HG02852 (cell line): ENCODE results near the gene DDTL.
"Not testable (repeated sequence)": the region's sequence is repeated elsewhere in the genome, so short reads cannot be mapped to it uniquely, and the experiment has no call there.

ENCODE experiments used
- ATAC-seq: cut with Tn5 transposase; IDR thresholded peaks from one replicate; pipeline ENCODE4 v1.9.1; 2021; ENCODE audit warnings: mild to moderate bottlenecking, moderate library complexity; ENCODE audit not compliant: unreplicated experiment

The DDTL gene

GRCh38 chr22:23966568-23966967 is at the start of gene DDTL:
Gene DDTL, plus strand, starts transcription at chr22:23966888. Its CDS starts 27 bp downstream, at chr22:23966915.
- ATAC-seq: peak; percentile 90

- ATAC-seq: not testable (repeated sequence)
These were observed 46.4 kb upstream of the DDTL start for GRCh38 chr22:23920267-23920611.

DNA sequence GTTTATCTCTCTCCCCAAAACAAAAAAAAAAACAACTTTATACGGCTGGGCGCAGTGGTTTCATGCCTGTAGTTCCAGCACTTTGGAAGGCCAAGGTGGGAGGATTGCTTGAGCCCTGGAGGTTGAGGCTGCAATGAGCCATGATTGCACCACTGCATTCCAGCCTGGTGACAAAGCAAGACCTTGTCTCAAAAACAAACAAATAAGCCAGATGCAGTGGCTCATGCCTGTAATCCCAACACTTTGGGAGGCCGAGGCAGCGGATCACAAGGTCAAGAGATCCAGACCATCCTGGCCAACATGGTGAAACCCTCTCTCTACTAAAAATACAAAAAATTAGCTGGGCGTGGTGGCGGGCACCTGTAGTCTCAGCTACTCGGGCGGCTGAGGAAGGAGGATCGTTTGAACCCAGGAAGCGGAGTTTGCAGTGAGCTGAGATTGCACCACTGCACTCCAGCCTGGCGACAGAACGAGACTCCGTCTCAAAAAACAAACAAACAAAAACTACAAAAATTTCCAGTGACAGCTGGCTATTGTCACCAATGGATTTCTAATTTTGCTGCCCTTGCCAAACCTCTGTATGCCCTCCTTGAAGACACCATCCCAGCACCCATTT is 45.0 kb upstream of the DDTL start:
- not testable (repeated sequence) for ATAC-seq

DNA sequence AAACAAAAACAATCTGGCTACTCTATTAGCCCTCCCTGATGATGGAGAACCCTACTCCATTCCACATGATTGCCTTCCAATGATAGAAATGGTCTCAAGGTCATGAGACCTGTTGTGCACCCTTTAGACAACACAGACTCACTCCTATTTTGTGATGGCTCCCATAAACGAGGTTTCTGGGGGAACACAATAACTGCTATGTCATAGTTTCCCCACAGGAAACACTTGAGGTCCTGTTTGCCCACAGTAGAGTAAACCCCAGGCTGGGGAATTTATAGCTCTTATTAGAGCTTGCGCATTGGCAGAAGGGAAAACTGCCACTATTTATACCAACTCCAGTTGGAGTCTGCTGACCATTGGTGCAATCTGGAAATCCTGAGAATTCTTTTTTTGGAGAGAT is 43.8 kb upstream of the DDTL start:
- ATAC-seq: no peak

DNA sequence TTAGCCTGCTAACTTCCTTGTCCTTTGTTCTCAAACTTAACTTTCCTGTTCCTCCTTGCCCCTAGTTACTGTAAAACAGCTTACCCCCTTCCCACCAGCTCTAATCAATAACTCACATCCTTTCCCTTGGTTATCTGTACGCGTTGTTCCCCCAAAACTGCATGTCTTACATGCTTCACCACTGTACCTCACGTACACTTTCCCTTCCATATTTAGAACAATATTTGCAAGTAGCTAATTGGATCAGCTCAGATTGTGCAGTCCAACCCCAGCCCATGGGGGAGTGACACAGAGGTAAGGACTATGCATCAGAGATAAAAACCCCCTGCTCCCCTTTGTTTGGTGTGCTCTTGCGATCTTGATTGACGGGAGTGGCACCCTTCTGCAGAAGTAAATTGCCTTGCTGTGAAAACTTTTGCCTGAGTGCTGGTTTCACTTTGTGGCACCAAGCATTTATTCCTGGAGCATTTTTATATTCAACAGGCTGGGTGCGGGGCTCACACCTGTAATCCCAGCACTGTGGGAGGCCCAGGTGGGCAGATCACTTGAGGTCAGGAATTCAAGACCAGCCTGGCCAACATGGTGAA is 41.6 kb upstream of the DDTL start:
- no peak for ATAC-seq

DNA sequence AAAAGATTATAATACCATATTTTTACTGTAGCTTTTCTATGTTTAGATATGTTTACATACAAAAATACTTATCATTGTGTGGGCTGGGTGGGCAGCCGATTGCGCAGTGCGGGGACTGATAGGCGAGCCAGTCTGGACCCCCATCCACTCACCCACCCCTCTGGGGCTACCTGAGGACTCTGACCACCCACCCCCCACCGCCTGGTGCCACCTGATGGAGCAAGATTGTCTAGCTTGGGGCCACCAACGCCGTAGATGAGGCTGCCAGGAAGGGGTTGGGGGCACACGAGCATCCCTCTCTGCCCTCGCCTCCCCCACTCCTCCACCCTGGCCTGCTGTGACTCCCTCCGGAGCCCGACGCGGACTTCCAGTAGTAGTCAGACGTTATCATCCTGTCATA is 40.1 kb upstream of the DDTL start:
- no peak for ATAC-seq

DNA sequence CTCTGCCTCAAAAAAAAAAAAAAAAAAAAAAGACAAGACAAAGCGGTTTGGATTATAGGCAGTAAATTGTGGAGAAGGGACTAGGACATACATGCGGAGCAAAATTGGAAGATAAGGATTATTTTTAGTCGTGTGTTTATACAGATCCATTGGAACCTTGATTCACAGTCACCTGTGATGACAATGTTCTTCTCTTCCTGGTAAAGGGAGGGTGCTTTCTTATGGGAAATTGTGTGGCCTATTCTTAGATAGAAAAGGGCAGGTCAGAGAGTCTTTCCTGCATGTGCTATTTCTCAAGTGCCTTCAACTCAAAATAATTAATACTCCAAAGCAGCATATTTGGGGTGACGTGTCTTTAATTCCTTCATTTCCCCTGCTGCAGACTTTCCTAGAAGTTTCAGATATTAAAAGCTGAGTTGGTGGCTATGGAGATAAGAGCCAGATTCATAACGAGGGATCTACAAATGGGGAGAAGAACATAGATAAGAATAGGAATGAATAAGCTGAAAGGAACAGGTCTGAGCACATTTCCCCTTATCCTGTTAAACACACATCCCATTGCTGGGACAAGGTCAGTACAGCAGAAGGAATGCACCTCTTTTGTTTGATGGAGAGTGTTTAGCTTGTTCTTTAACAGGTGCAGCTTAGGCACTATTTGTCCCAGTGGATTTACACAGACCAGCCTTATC is 28.2 kb upstream of the DDTL start:
- ATAC-seq: no peak

DNA sequence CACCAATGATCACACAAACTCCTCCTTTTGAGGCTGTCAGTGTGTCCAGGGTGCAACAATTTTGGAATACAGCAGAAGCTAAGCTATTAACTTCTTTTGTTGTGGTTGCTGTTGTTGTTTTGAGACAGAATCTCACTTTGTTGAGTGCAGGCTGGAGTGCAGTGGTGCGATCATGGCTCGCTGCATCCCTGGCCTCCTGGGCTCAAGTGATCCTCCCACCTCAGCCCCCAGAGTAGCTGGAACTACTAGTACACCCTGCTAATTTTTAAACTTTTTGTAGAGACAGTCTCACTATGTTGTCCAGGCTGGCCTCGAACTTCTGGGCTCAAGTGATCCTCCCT is 27.7 kb upstream of the DDTL start:
- ATAC-seq: no peak

- ATAC-seq: not testable (repeated sequence)
These were observed 26.5 kb upstream of the DDTL start for GRCh38 chr22:23940166-23940565.

DNA sequence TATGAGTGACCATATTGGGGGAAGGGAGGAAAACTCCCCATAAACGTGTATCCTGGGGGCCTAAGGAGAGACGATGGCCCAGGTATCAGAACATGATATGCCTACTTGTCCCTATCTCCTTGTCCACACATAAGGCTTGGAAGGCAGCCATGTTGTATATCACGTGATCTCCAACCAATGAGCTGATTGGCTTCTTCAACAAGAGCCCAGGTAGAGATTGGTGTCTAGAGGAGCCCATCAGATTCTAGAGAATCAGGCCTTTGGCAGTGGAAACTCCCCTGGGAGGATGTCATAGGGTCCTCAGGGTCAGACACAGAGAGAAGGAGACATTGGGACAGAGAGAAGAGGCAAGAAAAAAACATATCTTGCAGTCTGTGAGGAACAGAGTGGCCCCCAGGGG is 19.3 kb upstream of the DDTL start:
- not testable (repeated sequence) for ATAC-seq

GRCh38 chr22:23949764-23950163 is 16.9 kb upstream of the DDTL start:
- ATAC-seq: not testable (repeated sequence)

GRCh38 chr22:23951383-23951782 is 15.3 kb upstream of the DDTL start:
- ATAC-seq: not testable (repeated sequence)

GRCh38 chr22:23952794-23953405 is 13.8 kb upstream of the DDTL start:
- not testable (repeated sequence) for ATAC-seq

DNA sequence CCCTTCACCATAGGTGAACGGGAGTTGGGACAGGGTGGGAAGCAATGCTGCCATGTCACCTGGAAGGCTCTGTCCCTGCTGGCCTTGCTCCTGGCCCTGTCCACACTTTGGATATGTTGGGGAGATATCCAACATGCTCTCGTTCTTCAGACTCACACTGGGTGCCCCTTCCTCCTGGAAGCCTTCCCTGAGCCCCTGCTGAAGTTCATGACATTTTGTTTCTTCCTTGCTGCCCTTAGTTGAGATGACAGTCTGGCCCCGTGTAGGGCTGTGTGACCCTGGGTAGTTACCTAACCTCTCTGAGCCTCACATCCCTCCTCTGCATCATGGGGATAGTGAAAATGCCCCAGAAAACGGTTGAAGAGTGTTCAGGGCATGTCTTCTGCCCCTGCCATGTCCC is 13.2 kb upstream of the DDTL start:
- ATAC-seq: not testable (repeated sequence)

- ATAC-seq: not testable (repeated sequence)
These were observed 12.3 kb upstream of the DDTL start for GRCh38 chr22:23954193-23954990.

GRCh38 chr22:23954991-23955305 is 11.7 kb upstream of the DDTL start:
- ATAC-seq: not testable (repeated sequence)

DNA sequence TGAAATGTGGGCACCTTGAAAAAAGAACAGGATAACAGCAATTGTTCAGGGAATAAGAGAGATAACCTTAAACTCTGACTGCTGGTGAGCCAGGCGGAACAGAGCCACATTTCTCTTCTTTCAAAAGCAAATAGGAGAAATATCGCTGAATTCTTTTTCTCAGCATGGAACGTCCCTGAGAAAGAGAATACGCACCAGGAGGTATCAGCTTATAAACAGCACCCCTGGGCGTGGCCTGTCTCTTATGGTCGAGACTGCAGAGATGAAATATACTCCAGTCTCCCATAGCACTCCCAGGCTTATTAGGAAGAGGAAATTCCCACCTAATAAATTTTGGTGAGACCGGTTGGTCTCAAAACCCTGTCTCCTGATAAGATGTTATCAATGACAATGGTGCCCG is 10.8 kb upstream of the DDTL start:
- ATAC-seq: not testable (repeated sequence)

DNA sequence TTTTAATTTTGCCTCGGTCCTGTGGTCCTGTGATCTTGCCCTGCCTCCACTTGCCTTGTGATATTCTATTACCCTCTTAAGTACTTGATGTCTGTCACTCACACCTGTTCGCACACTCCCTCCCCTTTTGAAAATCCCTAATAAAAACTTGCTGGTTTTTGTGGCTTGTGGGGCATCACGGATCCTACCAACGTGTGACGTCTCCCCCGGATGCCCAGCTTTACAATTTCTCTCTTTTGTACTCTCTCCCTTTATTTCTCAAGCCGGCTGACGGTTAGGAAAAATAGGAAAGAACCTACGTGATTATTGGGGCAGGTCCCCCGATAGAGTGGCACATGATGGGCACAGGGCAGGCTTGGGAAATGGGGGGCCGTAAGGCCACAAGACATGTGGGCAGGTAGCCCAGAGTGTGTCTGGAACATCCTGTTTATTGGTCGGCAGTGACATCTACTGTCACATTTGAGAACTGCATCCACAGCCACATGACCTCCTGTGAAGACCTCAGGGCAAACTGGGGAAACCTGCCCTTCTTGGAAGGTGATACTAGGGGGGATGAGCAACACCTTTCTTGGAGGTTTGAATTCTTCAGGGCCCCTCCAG is 10.3 kb upstream of the DDTL start:
- ATAC-seq: not testable (repeated sequence)

- not testable (repeated sequence) for ATAC-seq
These were observed 5.5 kb upstream of the DDTL start, which contains the start of gene GSTT2B for GRCh38 chr22:23961084-23961771. Gene GSTT2B, minus strand, starts transcription at chr22:23961195. Its CDS starts 64 bp downstream, at chr22:23961131.

DNA sequence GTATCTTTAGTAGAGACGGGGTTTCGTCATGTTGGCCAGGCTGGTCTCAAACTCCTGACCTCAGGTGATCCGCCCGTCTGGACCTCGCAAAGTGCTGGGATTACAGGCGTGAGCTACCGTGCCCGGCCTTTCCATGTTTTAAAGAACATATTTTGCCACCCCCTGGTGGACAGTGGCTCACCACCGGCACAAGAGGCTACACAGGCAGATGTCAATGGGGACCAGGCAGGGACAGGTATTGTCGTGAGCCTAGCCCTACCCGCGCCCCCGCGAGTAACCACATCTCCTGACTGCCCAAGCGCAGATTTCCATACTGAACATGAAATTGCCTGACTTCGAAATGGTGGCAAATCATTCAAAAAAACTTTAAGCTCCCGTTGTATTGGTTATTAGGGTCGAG is 594 bp upstream of the DDTL start:
- ATAC-seq: peak; percentile 22
